ENCODE results near the gene DNAJC18.

- no peak for TF ChIP-seq POLR2AphosphoS5 (IDR thresholded peaks at IDR 0.05)
- TF ChIP-seq CTCF (IDR thresholded peaks at IDR 0.05), result no peak
Observed at GRCh38 chr5:139376364-139376763, 63.0 kb downstream of the DNAJC18 start.

All from breast epithelium (tissue), 3 donors.